Skin epidermis (tissue), 12 donors: Measurements from ENCODE around the gene ABHD4.

Experiments used
- H3K27ac ChIP-seq, 21 experiments: fragments of 200-600 bp; sonication (generic) in 11 of 21; one replicate each; pipeline ENCODE4 v1.5.0; 2020; ENCODE audit warnings: mild to moderate bottlenecking in 3 of 21, inconsistent platforms in 2 of 21, moderate library complexity in 2 of 21
- H3K4me3 ChIP-seq, 7 experiments: fragments of 200-600 bp; sonication (generic) in 2 of 7; one replicate each; pipeline ENCODE4 v1.5.0; 2020; ENCODE audit warnings: inconsistent platforms in 2 of 7, mild to moderate bottlenecking in 2 of 7, moderate library complexity in 1 of 7

ABHD4 gene

DNA sequence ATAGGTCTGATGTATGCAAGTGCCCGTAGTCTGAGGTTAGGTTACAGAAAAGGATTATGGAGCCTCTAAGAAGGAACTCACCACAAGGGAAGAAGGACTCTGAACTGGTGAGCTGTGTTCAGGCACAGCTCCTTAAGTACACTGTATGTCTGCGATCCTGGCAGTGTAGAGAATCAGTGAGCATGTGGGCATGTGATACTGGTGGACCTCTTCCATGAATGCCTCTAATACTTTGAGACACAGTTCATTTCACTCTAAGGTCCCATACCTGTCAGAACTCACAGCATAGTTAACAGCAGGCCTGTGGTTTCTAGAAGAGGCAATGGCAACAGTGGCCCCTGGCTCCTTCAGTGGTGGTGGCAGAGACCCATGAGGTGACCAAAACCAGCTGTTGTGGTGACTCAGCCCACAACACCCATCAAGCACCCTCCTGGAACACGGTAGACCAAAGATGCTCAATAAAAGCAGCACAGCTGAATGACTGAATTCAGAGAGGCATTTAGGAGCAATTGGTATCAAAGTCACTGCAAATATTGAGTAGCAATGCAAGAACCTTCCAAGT lies 52.9 kb downstream of the ABHD4 start:
- no peak overlapping the region for H3K4me3 ChIP-seq
- H3K27ac ChIP-seq, result no peak overlapping the region

DNA sequence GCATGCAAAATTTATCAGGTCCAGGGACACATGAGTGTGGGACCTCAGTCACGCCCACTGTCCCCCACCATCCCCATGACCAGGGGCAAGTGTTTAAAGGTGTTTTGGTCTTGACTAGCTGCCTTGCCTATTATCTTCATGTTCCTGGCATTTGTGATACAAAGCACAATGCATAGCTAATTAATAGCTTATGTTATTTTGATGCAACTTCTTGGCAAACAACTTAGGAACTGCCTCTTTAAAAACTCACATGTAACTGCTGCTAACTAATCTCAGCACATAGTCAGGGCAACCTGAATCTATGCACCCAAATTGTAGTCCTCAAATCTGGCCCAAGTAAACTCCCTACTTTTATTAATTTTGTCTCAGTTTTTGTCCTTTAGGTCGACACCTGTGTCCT lies 53.5 kb downstream of the ABHD4 start:
- no peak overlapping the region for H3K27ac ChIP-seq

DNA sequence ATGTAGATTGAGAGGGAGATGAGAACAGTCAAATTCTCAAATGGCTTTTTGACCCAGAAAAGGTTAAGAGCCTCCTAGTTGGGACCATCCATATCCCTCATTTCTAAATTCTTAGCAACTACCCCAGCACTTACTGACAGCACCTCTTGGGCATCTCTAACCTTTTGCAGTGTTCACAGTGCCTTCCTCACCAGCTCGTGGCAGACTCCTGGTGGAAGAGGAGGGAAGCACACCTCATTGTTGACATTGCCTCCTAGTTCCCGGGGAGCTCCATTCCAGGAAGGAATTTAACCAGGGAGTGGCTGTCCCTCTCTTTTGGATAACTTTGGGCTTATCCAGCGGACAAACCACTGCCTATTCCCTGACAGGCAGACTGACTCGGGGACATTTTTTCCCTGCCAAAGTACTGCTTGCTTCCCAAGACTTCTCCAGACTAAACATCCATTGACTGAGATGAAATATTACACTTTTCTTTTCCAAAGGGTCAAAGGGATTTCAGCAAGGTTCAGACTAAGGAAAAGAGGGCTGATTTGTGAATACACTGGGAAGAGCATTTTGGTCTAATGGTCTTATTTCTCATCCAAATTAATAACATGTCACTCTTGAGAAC lies 55.0 kb downstream of the ABHD4 start:
- H3K4me3 ChIP-seq, result no peak overlapping the region
- H3K27ac ChIP-seq, result no peak overlapping the region

More for the DNA sequence above, 53.5 kb downstream of the ABHD4 start:
- H3K4me3 ChIP-seq, result no peak overlapping the region

DNA sequence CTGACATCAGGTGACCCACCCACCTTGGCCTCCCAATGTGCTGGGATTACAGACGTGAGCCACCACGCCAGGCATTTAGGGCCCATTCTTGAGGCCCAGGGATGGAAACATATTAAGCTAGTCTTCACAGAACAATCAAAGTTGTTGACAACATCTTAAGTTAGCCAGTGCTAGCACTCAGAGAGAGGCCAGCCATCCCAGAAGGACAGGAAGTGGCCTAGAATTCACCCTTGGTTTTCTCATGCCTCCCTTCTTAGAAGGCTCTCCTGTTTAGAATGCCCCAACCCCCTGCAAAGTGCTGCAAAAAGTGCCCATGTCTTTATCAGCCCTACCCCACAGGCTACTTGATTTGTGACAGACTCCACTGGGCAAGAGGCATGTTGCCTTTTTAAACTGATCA lies 58.1 kb downstream of the ABHD4 start:
- no peak overlapping the region for H3K4me3 ChIP-seq
- no peak overlapping the region for H3K27ac ChIP-seq

- Histone ChIP-seq H3K4me3 (no peak overlapping the region), H3K27ac (no peak overlapping the region)
These were observed 59.0 kb downstream of the ABHD4 start for GRCh38 chr14:22656945-22657731.

DNA sequence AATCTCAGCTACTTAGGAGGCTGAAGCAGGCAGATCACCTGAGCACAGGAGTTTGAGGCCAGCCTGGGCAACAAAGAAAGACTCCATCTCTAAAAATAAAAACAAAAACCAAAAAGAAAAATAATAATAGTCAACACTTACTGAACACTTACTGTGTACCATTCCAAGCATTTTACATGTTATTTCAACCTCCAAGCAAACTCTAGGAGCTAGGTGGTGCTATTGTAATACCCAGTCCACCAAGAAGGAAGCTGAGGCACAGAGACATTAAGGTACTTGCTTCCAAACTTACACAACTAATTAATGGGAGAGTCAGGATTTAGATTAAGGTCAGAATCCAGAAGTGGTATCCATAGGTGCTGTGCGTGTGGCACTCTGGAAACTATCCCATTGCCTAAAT lies 59.8 kb downstream of the ABHD4 start:
- Histone ChIP-seq H3K4me3 (no peak overlapping the region), H3K27ac (no peak overlapping the region)

- Histone ChIP-seq H3K27ac (no peak overlapping the region), H3K4me3 (no peak overlapping the region)
These were observed 60.8 kb downstream of the ABHD4 start for GRCh38 chr14:22658946-22659345.

DNA sequence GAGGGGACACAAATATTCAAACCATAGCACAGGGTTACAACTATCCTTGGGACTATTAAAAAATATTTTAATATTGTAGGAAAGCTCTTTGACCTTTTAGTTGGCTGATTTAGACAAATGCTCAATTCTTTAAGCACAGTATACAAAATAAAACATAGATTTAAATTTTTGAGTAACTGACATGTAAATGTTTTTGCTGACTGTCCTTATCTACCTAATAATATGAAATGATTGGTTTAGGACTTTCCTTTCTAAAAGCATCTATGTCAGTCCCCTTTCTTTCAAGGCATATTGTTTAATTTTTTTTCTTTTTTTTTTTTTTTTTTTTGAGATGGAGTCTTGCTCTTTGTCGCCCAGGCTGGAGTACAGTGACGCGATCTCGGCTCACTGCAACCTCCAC lies 62.6 kb downstream of the ABHD4 start:
- H3K4me3 ChIP-seq, result no peak overlapping the region

More for the DNA sequence above, 62.6 kb downstream of the ABHD4 start:
- no peak overlapping the region for H3K27ac ChIP-seq
